Spleen (tissue), 11 donors: Measurements from ENCODE around the gene JAGN1. TPM values are rescaled to one million over a fixed set of nuclear protein-coding genes. Genes with fewer than 3 reads are reported as not detected.
"Not testable (repeated sequence)": the region's sequence is repeated elsewhere in the genome, so short reads cannot be mapped to it uniquely, and the experiment has no call there.

Source experiments
- DNase-seq: peaks from one replicate; pipeline ENCODE4 v3.0.0-alpha.2; 2020
- H3K27ac ChIP-seq, 8 donors: fragments of 200-600 bp; sonication (generic) in 7 of 8; 1 replicate in 4 of 8; 2 replicates in 4 of 8; pipeline versions ENCODE4 v1.5.0 to v1.8.0; 2016 to 2021; ENCODE audit warnings: inconsistent platforms in 4 of 8, mild to moderate bottlenecking in 4 of 8, moderate library complexity in 1 of 8
- H3K27me3 ChIP-seq, 7 donors: fragments of 200-600 bp; sonication (generic) in 6 of 7; replicated peaks in 1 of 7; 1 replicate in 4 of 7; 2 replicates in 3 of 7; pipeline versions ENCODE4 v1.5.0 to v1.8.0; 2016 to 2021; ENCODE audit warnings: inconsistent platforms in 3 of 7, mild to moderate bottlenecking in 1 of 7
- H3K36me3 ChIP-seq, 6 donors: fragments of 200-600 bp; sonication (generic) in 5 of 6; 1 replicate in 4 of 6; 2 replicates in 2 of 6; pipeline versions ENCODE4 v1.5.0 to v1.8.0; 2016 to 2021; ENCODE audit warnings: inconsistent platforms in 2 of 6
- H3K4me1 ChIP-seq, 6 donors: fragments of 200-600 bp; sonication (generic) in 5 of 6; 1 replicate in 3 of 6; 2 replicates in 3 of 6; pipeline versions ENCODE4 v1.5.0 to v1.8.0; 2016 to 2021; ENCODE audit warnings: inconsistent platforms in 3 of 6
- H3K4me3 ChIP-seq, 8 donors: fragments of 200-600 bp; sonication (generic) in 7 of 8; 1 replicate in 4 of 8; 2 replicates in 4 of 8; pipeline versions ENCODE4 v1.5.0 to v1.8.0; 2016 to 2021; ENCODE audit warnings: inconsistent platforms in 4 of 8, mild to moderate bottlenecking in 4 of 8, moderate library complexity in 2 of 8
- H3K9me3 ChIP-seq, 8 donors: fragments of 200-600 bp; sonication (generic) in 7 of 8; 1 replicate in 4 of 8; 2 replicates in 4 of 8; pipeline versions ENCODE4 v1.5.0 to v1.8.0; 2016 to 2021; ENCODE audit warnings: inconsistent platforms in 4 of 8
- CTCF ChIP-seq, 11 experiments: fragments of 200-600 bp in 7 of 11; fragments of 450-650 bp in 4 of 11; sonication (generic) in 4 of 11; IDR thresholded peaks in 8 of 11; conservative IDR thresholded peaks in 3 of 11; 1 replicate in 7 of 11; 2 replicates in 4 of 11; pipeline versions ENCODE4 v1.4.0 to v1.8.0; 2016 to 2021; ENCODE audit warnings: antibody characterized with exemption in 11 of 11, inconsistent platforms in 4 of 11, mild to moderate bottlenecking in 1 of 11
- POLR2A ChIP-seq, 3 donors: fragments of 450-650 bp; IDR thresholded peaks; one replicate each; pipeline ENCODE4 v1.5.1; 2017; ENCODE audit warnings: antibody characterized with exemption in 3 of 3, mild to moderate bottlenecking in 1 of 3
- POLR2AphosphoS5 ChIP-seq, 3 donors: sonication (generic); formaldehyde crosslinking; IDR thresholded peaks; one replicate each; pipeline ENCODE4 v1.5.1; 2017; ENCODE audit warnings: antibody characterized with exemption in 3 of 3
- WGBS, 5 donors: extraction: QIAGEN DNeasy Blood & Tissue Kit in 3 of 5; methylation state at CpG; one replicate each; pipeline versions ENCODE4 v1.1.5 to v1.1.7; 2013 to 2018; 5-methylcytosine and 5-hydroxymethylcytosine counted together
- intact Hi-C: fragments of 100-400 bp; cut with DNase I; formaldehyde crosslinking; loops from one replicate; pipeline ENCODE4 v1.15.0; 2023; ENCODE audit warnings: low total_unique reads
- polyA plus RNA-seq, 3 donors: library from polyadenylated mRNA; stranded (reverse); fragments of 200-250 nt; gene quantifications; one replicate each; pipeline ENCODE4 v1.2.1, GENCODE V29; 2013
- total RNA-seq, 7 donors: library from RNA; depleted of rRNA in 3 of 7; stranded (reverse); fragments of >200 nt in 3 of 7; fragmentation: NEBNext Ultra II Directional in 4 of 7; extraction: Animal tissue kit (Norgen Biotek cat#: 25700) in 4 of 7; gene quantifications; one replicate each; pipeline versions ENCODE4 v1.1.0 to v1.2.1, GENCODE V29; 2016 to 2021
- donor health status: healthy with polysubstance abuse.
- donor health status: DM: no; HTN: no; CAD: no; lungs with moderate emphysema.
- donor health status: DM: no; HTN: no; CAD: no.
- donor health status: Bipolar disorder and iron deficiency.
- donor health status: healthy.
- donor health status: DM: no; HTN: no; CAD: no.
- donor health status: DM: yes; HTN: yes; CAD: no.

The JAGN1 gene
- total and polyA plus RNA-seq, 10 donors = 17.1 to 41.3 (median 25.9) TPM

GRCh38 chr3:9897408-9898372 lies 7.3 kb downstream of the JAGN1 start:
- peak overlapping the region in 1 of 8 donors; percentile 38 for H3K27ac ChIP-seq
- TF ChIP-seq CTCF (IDR thresholded peaks at IDR 0.05 in 8 of 11, conservative IDR thresholded peaks at IDR 0.05 in 3 of 11) (no peak), POLR2AphosphoS5 (IDR thresholded peaks at IDR 0.05) (no peak), POLR2A (IDR thresholded peaks at IDR 0.05) (no peak)
- WGBS, 5 donors = 49 to 71% (median 60%) methylated on average over 4 of the region's 4 CpGs
- DNase-seq = peak; percentile 8
- H3K27me3 ChIP-seq = no peaks in the 10 kb centered on the region
- H3K4me1 ChIP-seq = peaks cover 0 to 50% (median 21%) of the 10 kb centered on the region in 6 donors
- H3K36me3 ChIP-seq = peaks cover 0 to 21% (median 15%) of the 10 kb centered on the region in 6 donors
- intact Hi-C loops = no loop called here
- no peaks in the 10 kb centered on the region for H3K9me3 ChIP-seq
- no peak overlapping the region for H3K4me3 ChIP-seq

GRCh38 chr3:9898467-9899241 lies 8.2 kb downstream of the JAGN1 start:
- H3K27ac ChIP-seq = peak overlapping the region in 1 of 8 donors; percentile 38
- peaks cover 0 to 11% (median 7%) of the 10 kb centered on the region in 6 donors for H3K36me3 ChIP-seq
- H3K4me1 ChIP-seq = peaks cover 0 to 48% (median 23%) of the 10 kb centered on the region in 6 donors
- WGBS, 5 donors = 73 to 89% (median 78%) methylated on average over 8 of the region's 8 CpGs
- H3K27me3 ChIP-seq = no peaks in the 10 kb centered on the region
- H3K4me3 ChIP-seq = no peak overlapping the region
- peak; percentile 16 for DNase-seq
- no peak for TF ChIP-seq POLR2A (IDR thresholded peaks at IDR 0.05)
- no peak for TF ChIP-seq CTCF (IDR thresholded peaks at IDR 0.05 in 8 of 11, conservative IDR thresholded peaks at IDR 0.05 in 3 of 11)
- TF ChIP-seq POLR2AphosphoS5 (IDR thresholded peaks at IDR 0.05) = no peak
- no peaks in the 10 kb centered on the region for H3K9me3 ChIP-seq
- intact Hi-C loops = no loop called here

GRCh38 chr3:9899289-9899791 lies 8.9 kb downstream of the JAGN1 start:
- 60 to 75% (median 70%) methylated on average over 3 of the region's 3 CpGs for WGBS, 5 donors
- no peak for DNase-seq
- peaks cover 0 to 7% (median 2%) of the 10 kb centered on the region in 6 donors for H3K36me3 ChIP-seq
- no peak overlapping the region for H3K4me3 ChIP-seq
- H3K4me1 ChIP-seq = peaks cover 0 to 42% (median 20%) of the 10 kb centered on the region in 6 donors
- no peaks in the 10 kb centered on the region for H3K27me3 ChIP-seq
- H3K9me3 ChIP-seq = no peaks in the 10 kb centered on the region
- H3K27ac ChIP-seq = no peak overlapping the region
- intact Hi-C loops = no loop called here
- no peak for TF ChIP-seq POLR2A (IDR thresholded peaks at IDR 0.05)
- no peak for TF ChIP-seq CTCF (IDR thresholded peaks at IDR 0.05 in 8 of 11, conservative IDR thresholded peaks at IDR 0.05 in 3 of 11)
- no peak for TF ChIP-seq POLR2AphosphoS5 (IDR thresholded peaks at IDR 0.05)

GRCh38 chr3:9900965-9901415 lies 10.6 kb downstream of the JAGN1 start:
- H3K27me3 ChIP-seq, H3K36me3 ChIP-seq, H3K27ac ChIP-seq, H3K4me3 ChIP-seq, intact Hi-C loops, H3K9me3 ChIP-seq, DNase-seq: not testable (repeated sequence)
- WGBS, 5 donors = 90 to 96% (median 93%) methylated on average over 6 of the region's 6 CpGs
- H3K4me1 ChIP-seq = peaks cover 0 to 30% (median 17%) of the 10 kb centered on the region in 6 donors
